ENCODE data around the gene SMU1.
"Not testable (repeated sequence)": the region's sequence is repeated elsewhere in the genome, so short reads cannot be mapped to it uniquely, and the experiment has no call there.

The SMU1 gene

DNA sequence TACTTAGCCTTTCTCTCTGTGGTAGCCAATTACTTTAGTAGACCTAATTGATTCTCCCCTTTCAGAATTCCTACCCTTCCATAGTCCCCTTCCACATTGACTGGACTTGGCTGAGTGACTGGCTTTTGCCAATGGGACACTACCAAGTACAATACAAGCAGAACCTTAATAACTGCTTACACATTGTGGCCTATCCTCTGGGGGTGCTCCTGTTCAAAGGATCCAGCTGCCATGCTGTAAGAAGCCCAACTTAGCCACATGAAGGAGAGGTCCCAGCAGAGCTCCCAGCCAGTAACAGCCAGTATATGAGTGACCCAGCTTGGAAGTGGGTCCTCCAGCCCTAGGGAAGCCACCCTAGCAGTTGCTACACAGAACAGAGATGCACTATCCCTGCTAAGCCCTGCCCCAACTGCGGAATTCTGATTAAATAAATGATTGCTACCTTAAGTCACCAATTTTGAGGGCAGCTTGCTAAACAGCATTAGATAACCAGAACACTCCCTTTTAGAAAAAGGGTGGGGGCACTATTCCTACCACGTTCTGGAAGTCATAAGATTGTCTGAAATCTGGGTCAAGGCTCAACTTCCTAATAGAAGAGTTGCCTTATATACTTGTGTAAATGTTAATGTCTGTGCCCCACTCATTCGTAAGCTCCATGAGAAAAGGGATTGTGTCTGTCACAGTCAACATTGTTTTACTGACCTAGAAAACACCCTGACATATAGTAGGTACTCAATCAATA lies 64.0 kb downstream of the SMU1 start:
- peak in 1 of 3 donors; percentile 32 for DNase-seq

DNA sequence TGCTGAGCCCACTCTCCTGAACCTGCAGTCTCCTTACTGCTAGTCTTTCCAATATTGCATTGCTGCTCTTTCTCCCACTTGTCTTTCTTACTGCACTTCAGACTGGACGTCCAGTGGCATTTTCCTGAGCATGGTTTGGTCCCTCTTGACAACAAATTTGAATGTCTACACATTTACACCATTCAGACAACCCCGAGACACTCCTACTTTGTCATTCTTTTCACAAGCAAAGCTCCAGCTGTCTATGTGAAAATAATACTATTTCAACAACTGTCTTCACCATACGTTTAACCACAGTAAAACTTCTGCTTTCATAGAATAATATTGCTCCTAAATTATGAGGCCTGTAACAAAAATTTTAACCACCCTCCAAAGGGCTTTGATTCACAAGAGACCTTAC lies 64.6 kb downstream of the SMU1 start:
- no peak for DNase-seq

DNA sequence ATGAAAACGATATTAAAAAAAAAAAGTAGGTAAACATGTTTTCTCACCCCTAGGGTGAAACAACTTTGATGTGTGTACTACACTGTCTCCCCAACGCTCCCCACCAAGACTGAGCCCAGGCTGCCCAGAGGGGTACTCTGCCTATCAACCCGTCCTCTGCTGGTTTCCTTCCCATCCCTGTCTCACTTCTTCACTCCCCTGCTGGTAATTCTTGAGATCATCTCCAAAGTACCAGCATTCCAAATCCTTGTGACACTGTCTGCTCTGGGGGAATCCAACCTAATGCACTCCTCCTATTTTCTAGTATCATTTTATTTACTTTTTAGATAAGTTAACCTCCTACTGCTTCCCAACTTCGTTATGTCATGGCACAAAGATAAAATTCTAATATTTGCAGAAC lies 68.7 kb downstream of the SMU1 start:
- no peak for DNase-seq

DNA sequence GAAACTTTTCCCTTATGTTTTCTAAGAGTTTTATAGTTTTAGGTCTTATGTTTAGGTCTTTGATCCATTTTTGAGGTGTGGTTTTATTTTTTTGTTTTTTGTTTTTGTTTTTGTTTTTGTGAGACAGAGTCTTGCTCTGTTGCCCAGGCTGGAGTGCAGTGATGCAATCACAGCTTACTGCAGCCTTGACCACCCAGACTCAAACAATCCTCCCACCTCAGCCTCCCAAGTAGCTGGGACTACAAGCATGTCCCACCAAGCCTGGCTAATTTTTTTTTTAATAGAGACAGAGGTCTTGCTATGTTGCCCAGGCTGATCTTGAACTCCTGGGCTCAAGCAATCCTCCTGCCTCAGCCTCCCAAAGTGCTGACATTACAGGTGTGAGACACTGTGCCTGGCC lies 71.1 kb downstream of the SMU1 start:
- DNase-seq, result not testable (repeated sequence)

DNA sequence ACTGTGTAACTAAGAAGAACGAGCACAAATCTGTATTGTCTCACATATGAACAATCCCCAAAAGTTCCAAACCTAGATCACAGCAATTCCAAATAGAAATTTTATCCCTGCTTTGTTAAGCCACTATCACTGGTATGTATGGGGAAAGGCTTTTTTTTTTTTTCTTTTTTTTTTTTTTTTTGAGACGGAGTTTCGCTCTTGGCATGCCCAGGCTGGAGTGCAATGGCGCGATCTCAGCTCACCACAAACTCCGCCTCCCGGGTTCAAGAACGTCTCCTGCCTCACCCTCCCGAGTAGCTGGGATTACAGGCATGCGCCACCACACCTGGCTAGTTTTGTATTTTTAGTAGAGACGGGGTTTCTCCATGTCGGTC lies 75.8 kb downstream of the SMU1 start:
- DNase-seq, result peak; percentile 23 to 38 (median 29)

DNA sequence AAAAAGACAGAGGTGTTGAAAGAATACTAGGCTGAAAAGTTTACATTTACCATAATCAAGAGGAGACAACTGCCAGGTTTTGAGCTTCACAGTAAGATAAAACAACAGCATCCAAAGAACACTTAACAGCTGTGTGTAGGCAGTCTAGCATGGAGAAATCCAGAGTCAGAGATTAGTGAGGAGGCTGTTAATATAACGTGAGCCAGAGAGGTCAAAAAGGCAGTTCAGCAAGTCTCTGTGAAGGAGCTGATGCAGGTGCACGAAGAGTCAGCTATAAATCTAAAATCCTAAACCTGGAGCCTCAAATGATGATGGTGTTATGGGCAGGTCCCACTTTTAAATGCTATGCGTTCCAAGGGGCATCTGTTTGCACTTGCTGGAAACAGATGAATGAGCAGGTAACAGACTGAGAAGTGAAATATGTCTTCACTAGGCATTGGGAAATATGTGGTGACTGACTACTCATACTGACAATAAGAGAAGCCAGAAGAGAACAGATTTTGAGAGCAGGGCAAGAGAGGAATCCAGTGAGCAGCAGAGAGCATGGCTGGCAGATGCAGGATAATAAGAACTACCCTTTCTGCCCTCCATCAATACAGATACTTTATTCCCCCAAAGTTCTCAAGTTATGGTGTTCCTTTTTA lies 83.8 kb downstream of the SMU1 start:
- peak in 1 of 3 donors; percentile 16 for DNase-seq

DNA sequence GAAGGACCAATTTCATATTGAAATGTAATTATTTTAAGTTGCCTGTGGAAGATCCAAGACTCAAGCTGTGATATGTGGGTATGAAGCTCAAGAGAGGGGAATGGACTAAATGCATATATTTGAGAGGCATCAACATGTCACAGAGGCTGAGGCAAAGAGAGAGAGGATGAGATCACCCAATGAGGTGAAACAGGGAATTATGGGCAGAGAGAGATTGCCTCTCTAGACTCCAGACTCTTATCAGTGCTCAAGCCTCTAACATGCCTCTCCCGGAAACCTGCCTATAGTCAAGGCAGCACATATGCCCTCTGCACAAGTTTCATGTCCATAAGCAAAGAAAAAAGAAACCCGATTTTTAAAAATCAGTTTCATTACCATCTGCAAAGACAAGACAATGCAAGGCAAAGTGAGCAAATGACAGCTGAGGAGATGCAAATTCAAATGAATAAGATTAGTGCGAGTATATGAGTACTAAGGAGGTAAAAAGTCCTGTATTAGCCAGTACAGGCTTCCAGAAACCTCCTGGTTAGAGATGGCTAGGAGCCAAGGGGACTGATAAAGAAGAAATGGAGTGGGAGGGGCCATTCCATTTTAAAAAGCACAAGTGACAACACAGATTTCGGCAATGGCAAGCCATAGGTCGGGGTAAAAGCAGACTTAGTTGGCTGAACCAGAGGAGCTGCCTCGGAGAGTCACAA lies 84.4 kb downstream of the SMU1 start:
- DNase-seq, result no peak

Data from suppressor macrophage treated with lipopolysaccharide for 1 hour (primary cell).